Epidermal melanocyte (primary cell): Measurements from ENCODE around the gene LRP8.

Experiments
- DNase-seq: peaks from one replicate; pipeline ENCODE4 v3.0.0; 2011; ENCODE audit warnings: low spot score; ENCODE audit not compliant: insufficient read length

LRP8 gene

GRCh38 chr1:53306168-53306567, 21.7 kb downstream of the LRP8 start:
- peak; percentile 31 for DNase-seq

- DNase-seq = no peak
Measured at GRCh38 chr1:53305650-53306049, 22.2 kb downstream of the LRP8 start.

- no peak for DNase-seq
Measured at GRCh38 chr1:53304527-53304926, 23.3 kb downstream of the LRP8 start.

- DNase-seq = no peak
Measured at GRCh38 chr1:53303726-53304515, 23.9 kb downstream of the LRP8 start.

- DNase-seq = no peak
Measured at GRCh38 chr1:53303243-53303642, 24.6 kb downstream of the LRP8 start.

GRCh38 chr1:53299233-53299632, 28.6 kb downstream of the LRP8 start:
- DNase-seq = no peak

- DNase-seq = no peak
Measured at GRCh38 chr1:53298045-53298637, 29.7 kb downstream of the LRP8 start.

GRCh38 chr1:53297195-53297594, 30.7 kb downstream of the LRP8 start:
- no peak for DNase-seq

GRCh38 chr1:53296117-53296749, 31.6 kb downstream of the LRP8 start:
- DNase-seq = no peak

GRCh38 chr1:53295726-53296116, 32.1 kb downstream of the LRP8 start:
- DNase-seq = no peak

- no peak for DNase-seq
Measured at GRCh38 chr1:53295295-53295694, 32.6 kb downstream of the LRP8 start.

- no peak for DNase-seq
Measured at GRCh38 chr1:53294567-53294966, 33.3 kb downstream of the LRP8 start.

GRCh38 chr1:53294061-53294460, 33.8 kb downstream of the LRP8 start:
- DNase-seq = no peak

- DNase-seq = no peak
Measured at GRCh38 chr1:53293123-53293522, 34.7 kb downstream of the LRP8 start.

- no peak for DNase-seq
Measured at GRCh38 chr1:53292690-53293089, 35.2 kb downstream of the LRP8 start.

GRCh38 chr1:53291574-53291973, 36.3 kb downstream of the LRP8 start:
- no peak for DNase-seq

- DNase-seq = no peak
Measured at GRCh38 chr1:53288790-53289429, 39.0 kb downstream of the LRP8 start.

- DNase-seq = no peak
Measured at GRCh38 chr1:53288002-53288789, 39.7 kb downstream of the LRP8 start.

GRCh38 chr1:53286955-53287354, 40.9 kb downstream of the LRP8 start:
- no peak for DNase-seq

- no peak for DNase-seq
Measured at GRCh38 chr1:53285969-53286760, 41.7 kb downstream of the LRP8 start.

GRCh38 chr1:53285546-53285945, 42.3 kb downstream of the LRP8 start:
- no peak for DNase-seq
